ENCODE measurements around the gene LTF. TPM values are rescaled to one million over a fixed set of nuclear protein-coding genes. Genes with fewer than 3 reads are reported as not detected.
"Not testable (repeated sequence)": the region's sequence is repeated elsewhere in the genome, so short reads cannot be mapped to it uniquely, and the experiment has no call there.

LTF gene
- total RNA-seq, 1 donor from 2014 or later, result not detected

GRCh38 chr3:46429671-46430070 is 35.0 kb downstream of the LTF start:
- TF ChIP-seq, protein P1, sequence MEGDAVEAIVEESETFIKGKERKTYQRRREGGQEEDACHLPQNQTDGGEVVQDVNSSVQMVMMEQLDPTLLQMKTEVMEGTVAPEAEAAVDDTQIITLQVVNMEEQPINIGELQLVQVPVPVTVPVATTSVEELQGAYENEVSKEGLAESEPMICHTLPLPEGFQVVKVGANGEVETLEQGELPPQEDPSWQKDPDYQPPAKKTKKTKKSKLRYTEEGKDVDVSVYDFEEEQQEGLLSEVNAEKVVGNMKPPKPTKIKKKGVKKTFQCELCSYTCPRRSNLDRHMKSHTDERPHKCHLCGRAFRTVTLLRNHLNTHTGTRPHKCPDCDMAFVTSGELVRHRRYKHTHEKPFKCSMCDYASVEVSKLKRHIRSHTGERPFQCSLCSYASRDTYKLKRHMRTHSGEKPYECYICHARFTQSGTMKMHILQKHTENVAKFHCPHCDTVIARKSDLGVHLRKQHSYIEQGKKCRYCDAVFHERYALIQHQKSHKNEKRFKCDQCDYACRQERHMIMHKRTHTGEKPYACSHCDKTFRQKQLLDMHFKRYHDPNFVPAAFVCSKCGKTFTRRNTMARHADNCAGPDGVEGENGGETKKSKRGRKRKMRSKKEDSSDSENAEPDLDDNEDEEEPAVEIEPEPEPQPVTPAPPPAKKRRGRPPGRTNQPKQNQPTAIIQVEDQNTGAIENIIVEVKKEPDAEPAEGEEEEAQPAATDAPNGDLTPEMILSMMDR (IDR thresholded peaks at IDR 0.05; ENCODE audit: partially characterized antibody, unreplicated experiment), result no peak
- no peaks in the 10 kb centered on the region for H3K4me1 Mint-ChIP-seq (ENCODE audit: low read depth, unreplicated experiment)
- H3K36me3 Mint-ChIP-seq (ENCODE audit: unreplicated experiment), result peaks cover 4% of the 10 kb centered on the region
- H3K27me3 Mint-ChIP-seq (ENCODE audit: unreplicated experiment), result peaks cover 2% of the 10 kb centered on the region
- H3K4me3 Mint-ChIP-seq (ENCODE audit: unreplicated experiment), result peak overlapping the region; percentile 4
- H3K9me3 Mint-ChIP-seq (ENCODE audit: unreplicated experiment), result peaks cover 3% of the 10 kb centered on the region
- no peak for DNase-seq
- H3K27ac Mint-ChIP-seq (ENCODE audit: unreplicated experiment), result no peak overlapping the region

- H3K27ac Mint-ChIP-seq (ENCODE audit: unreplicated experiment), result no peak overlapping the region
- peaks cover 3% of the 10 kb centered on the region for H3K9me3 Mint-ChIP-seq (ENCODE audit: unreplicated experiment)
- H3K4me3 Mint-ChIP-seq (ENCODE audit: unreplicated experiment), result no peak overlapping the region
- peaks cover 2% of the 10 kb centered on the region for H3K27me3 Mint-ChIP-seq (ENCODE audit: unreplicated experiment)
- no peaks in the 10 kb centered on the region for H3K4me1 Mint-ChIP-seq (ENCODE audit: low read depth, unreplicated experiment)
- TF ChIP-seq, protein P1 (IDR thresholded peaks at IDR 0.05; ENCODE audit: partially characterized antibody, unreplicated experiment), result no peak
- H3K36me3 Mint-ChIP-seq (ENCODE audit: unreplicated experiment), result peaks cover 4% of the 10 kb centered on the region
- DNase-seq, result no peak
Measured at GRCh38 chr3:46429250-46429649, 35.5 kb downstream of the LTF start.

GRCh38 chr3:46427916-46428833 is 36.5 kb downstream of the LTF start:
- H3K36me3 Mint-ChIP-seq (ENCODE audit: unreplicated experiment), result peaks cover 4% of the 10 kb centered on the region

GRCh38 chr3:46427404-46427803 is 37.3 kb downstream of the LTF start:
- not testable (repeated sequence) for DNase-seq; H3K27me3 Mint-ChIP-seq (ENCODE audit: unreplicated experiment); H3K36me3 Mint-ChIP-seq (ENCODE audit: unreplicated experiment); H3K4me1 Mint-ChIP-seq (ENCODE audit: low read depth, unreplicated experiment); H3K27ac Mint-ChIP-seq (ENCODE audit: unreplicated experiment); H3K9me3 Mint-ChIP-seq (ENCODE audit: unreplicated experiment); H3K4me3 Mint-ChIP-seq (ENCODE audit: unreplicated experiment)

More at GRCh38 chr3:46427916-46428833, 36.5 kb downstream of the LTF start:
- H3K4me3 Mint-ChIP-seq (ENCODE audit: unreplicated experiment), result no peak overlapping the region
- peaks cover 3% of the 10 kb centered on the region for H3K9me3 Mint-ChIP-seq (ENCODE audit: unreplicated experiment)
- peaks cover 4% of the 10 kb centered on the region for H3K4me1 Mint-ChIP-seq (ENCODE audit: low read depth, unreplicated experiment)
- DNase-seq, result no peak
- H3K27ac Mint-ChIP-seq (ENCODE audit: unreplicated experiment), result no peak overlapping the region
- H3K27me3 Mint-ChIP-seq (ENCODE audit: unreplicated experiment), result peaks cover 4% of the 10 kb centered on the region
- TF ChIP-seq, protein P1 (IDR thresholded peaks at IDR 0.05; ENCODE audit: partially characterized antibody, unreplicated experiment), result no peak

DNA sequence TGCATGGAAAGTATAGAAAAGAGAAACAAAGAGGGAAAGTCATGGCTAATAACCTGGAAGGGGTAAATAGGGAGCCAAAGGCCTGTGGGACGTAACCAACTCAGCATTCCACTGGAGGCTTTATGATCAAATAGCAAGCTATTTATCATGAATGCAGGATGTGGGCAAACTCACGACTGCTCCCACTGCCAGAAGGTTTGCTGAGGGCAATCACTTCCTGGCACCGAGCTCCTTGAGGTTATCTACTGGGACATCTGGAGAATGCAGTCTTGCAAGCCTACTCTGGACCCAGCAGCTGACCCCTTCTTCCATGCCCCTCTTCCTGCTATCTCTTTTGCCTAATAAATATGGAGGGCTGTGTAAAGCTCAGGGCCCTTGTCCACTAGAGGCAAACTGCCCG is 38.2 kb downstream of the LTF start:
- not testable (repeated sequence) for H3K4me1 Mint-ChIP-seq (ENCODE audit: low read depth, unreplicated experiment); DNase-seq; H3K4me3 Mint-ChIP-seq (ENCODE audit: unreplicated experiment); H3K27me3 Mint-ChIP-seq (ENCODE audit: unreplicated experiment); H3K36me3 Mint-ChIP-seq (ENCODE audit: unreplicated experiment); H3K9me3 Mint-ChIP-seq (ENCODE audit: unreplicated experiment); H3K27ac Mint-ChIP-seq (ENCODE audit: unreplicated experiment)

DNA sequence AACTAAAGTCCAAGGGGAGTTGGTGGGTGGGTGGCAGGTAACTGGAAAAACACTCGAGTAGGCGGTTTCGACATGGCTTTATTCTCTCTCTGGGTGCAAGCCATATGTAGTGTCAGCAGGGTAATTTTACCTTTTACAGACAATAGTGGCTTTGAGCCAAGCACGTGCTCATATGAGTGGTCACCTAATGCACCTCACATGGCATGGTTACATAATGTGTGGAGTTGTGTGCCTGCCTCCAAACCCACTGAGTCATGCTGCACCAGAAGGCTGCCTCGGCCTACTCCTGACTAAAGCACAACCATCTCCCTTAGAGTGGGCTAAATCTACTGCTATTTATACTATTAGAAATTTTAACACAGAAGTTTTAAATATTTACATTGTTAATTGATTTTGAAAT is 41.1 kb downstream of the LTF start:
- Mint-ChIP-seq H3K9me3 (ENCODE audit: unreplicated experiment) (no peaks in the 10 kb centered on the region), H3K4me3 (ENCODE audit: unreplicated experiment) (no peak overlapping the region), H3K36me3 (ENCODE audit: unreplicated experiment) (no peaks in the 10 kb centered on the region), H3K4me1 (ENCODE audit: low read depth, unreplicated experiment) (peaks cover 6% of the 10 kb centered on the region), H3K27ac (ENCODE audit: unreplicated experiment) (no peak overlapping the region), H3K27me3 (ENCODE audit: unreplicated experiment) (peaks cover 5% of the 10 kb centered on the region)
- TF ChIP-seq, protein P1 (IDR thresholded peaks at IDR 0.05; ENCODE audit: partially characterized antibody, unreplicated experiment), result no peak
- no peak for DNase-seq

Data from glutamatergic neuron (in vitro differentiated cells).